CD4-positive, alpha-beta T cell treated with Interleukin-6 at 100 ng/mL for 8 hours (primary cell): ENCODE measurements around the gene FNDC3B.

Experiments used
- DNase-seq: peaks from one replicate; pipeline ENCODE4 v3.0.0-alpha.2; 2020; ENCODE audit warnings: mixed read lengths, low spot score

FNDC3B gene

DNA sequence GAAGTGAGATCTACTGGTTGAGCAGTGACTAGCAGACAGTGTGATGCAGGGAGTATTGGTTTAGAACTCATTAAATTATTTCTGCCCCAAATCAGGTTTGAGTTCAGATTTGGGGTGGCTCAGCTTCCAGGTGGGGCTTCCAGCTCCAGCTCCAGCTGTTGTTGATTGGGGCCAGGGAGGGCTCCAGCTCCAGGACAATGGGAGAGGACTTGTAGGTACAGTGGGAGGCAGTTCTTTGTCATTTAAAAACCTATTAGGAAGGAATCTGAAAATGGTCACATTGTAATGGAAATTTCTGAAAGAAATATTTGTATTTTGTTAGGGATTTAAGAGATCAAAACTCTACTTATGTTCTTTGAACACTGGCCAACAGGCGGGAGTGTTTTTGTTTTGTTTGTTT is 97.0 kb downstream of the FNDC3B start:
- DNase-seq: no peak

- DNase-seq: no peak
Observed at GRCh38 chr3:172137287-172138192, 98.2 kb downstream of the FNDC3B start.

DNA sequence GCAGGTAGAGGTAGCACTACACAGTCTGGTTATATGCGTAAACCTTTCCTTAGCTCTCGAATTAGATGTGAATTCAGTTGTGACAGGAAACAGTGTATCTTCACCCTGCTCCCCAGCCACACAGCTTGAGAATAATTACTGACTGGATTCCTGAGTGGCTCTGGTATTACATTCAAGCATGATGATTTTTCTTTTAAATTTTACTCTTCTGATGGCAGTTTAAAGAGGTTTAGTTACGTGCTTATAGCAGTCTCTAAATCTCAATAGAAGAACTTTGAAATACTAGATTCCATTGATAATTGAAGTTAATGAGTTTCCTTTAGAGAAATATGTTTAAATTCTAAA is 98.8 kb downstream of the FNDC3B start:
- DNase-seq: no peak

GRCh38 chr3:172138792-172139507 is 99.6 kb downstream of the FNDC3B start:
- no peak for DNase-seq

DNA sequence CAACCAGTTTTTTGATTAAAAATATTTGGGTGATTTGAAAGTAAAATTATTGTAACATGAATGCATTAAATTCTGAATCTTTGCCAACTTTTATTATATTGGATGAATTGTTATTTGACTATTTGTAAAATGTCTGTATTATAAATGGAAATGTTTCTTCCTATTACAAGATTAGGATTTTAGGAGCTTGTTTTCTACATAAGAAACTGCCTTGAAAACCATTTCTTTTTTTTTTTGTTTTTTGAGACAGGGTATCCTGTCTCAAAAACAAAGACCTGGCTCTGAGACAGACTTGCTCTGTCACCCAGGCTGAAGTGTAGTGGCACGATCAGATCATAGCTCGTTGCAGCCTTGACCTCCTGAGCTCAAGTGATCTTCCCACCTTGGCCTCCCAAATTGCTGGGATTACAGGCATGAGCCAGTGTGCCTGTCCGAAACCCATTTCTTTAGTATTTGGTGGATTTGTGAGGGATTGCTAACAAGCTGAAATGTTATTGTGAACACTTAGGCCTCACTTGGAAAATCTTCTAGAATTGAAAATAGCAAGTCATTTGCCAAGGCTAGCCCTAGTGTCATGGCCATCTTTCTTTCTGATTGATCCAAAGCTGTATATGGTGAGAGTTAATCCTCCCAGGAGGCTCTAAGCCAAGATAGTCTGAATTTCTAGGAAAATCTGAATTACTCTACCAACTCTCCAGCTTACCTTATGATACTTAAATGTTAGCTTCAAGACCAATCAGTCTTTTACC is 100.3 kb downstream of the FNDC3B start:
- DNase-seq: no peak

- no peak for DNase-seq
Observed at GRCh38 chr3:172140499-172141391, 101.4 kb downstream of the FNDC3B start.

GRCh38 chr3:172142051-172142863 is 102.9 kb downstream of the FNDC3B start:
- DNase-seq: no peak

GRCh38 chr3:172142864-172143451 is 103.6 kb downstream of the FNDC3B start:
- DNase-seq: no peak

DNA sequence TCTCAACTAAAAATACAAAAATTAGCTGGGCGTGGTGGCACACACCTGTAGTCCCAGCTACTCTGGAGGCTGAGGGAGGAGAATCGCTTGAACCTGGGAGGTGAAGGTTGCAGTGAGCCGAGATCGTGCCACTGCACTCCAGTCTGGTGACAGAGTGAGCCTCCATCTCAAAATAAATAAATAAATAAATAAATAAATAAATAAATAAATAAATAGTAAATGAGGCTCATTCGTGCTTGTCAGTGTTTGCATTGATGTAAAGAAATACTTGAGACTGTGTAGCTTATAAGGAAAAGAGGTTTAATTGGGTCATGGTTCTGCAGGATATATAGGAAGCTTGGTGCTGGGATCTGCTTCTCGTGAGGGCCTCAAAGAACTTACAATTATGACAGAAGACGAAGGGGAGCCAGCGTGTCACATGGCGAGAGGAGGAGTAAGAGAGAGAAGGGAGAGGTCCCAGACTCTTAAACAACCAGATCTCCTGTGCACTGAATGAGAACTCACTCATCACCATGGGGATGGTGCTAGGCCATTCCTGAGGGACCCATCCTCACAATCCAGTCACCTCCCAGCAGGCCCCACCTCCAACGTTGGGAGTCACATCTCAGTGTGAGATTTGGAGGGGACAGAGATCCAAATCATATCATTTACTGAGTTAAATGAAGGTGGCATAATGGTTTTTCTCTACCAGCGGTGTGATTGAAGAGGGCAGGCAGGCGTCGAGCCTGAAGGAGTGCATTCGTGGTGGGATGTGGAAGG is 104.5 kb downstream of the FNDC3B start:
- no peak for DNase-seq

DNA sequence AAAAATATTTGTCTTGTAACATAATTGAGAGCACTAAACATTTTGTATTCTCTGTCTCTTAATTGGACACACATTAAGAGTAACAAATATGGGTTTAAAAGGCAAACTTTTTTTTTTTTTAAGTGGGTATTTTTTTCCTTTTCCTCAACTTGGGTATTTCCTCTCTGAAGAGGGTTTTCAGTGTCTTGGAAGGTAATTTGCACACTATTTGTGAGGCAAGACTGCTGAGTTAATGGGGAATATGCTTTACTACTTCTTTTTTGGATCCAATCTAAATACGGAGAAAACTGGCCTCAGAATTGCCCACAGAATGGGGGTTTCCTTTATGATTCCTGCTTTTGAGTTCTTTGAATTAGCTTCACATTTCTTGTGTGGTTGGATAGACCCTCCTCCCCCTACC is 105.2 kb downstream of the FNDC3B start:
- DNase-seq: no peak

DNA sequence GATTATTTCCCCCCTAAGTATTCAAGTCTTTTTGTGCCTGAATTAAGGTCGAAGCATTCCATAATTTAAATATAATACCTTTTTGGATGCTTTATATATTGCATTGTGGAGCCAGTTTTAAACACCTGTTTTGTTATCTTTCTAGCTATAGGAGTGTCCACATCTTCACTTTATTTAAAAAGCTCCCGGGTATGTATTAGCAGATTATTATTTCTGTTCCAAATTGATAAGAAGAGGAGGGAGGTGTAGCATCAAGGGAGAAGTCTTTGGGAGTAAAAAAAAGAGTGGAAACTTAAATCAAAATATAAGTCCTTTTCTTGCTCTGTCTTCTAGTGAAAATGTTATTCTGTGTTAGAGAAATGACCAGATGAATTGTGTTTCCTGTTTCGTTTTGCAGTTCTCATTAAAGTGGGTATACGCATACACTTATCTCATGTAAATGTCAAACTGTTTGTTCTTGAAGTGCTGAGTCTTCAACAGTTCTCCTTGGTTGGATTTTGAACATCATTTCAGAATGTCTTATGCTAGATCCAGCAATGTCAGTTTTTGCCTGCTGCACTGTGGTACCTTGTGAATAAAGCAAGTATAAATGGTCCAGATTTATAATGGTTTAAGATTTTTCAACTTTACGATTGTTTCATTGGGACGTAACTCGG is 105.8 kb downstream of the FNDC3B start:
- no peak for DNase-seq

DNA sequence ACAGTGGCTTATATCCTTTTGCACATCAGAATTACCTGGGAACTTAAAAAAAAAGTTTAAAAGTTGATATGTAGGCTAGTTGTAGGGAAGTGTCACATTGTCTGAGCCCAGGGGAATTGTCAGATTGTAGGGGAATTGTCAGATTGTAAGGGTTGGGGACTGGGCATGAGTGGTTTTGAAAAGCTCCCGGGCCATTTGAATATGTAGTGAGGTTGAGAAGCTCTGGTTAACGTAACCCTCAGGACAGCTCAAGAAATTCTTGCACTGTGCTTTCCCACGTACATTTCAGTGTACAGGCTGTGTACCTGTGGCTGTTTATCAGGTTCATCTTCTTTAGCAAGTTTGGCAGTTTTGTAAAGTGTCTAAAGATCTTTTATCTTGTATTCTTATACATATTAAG is 107.0 kb downstream of the FNDC3B start:
- DNase-seq: no peak

DNA sequence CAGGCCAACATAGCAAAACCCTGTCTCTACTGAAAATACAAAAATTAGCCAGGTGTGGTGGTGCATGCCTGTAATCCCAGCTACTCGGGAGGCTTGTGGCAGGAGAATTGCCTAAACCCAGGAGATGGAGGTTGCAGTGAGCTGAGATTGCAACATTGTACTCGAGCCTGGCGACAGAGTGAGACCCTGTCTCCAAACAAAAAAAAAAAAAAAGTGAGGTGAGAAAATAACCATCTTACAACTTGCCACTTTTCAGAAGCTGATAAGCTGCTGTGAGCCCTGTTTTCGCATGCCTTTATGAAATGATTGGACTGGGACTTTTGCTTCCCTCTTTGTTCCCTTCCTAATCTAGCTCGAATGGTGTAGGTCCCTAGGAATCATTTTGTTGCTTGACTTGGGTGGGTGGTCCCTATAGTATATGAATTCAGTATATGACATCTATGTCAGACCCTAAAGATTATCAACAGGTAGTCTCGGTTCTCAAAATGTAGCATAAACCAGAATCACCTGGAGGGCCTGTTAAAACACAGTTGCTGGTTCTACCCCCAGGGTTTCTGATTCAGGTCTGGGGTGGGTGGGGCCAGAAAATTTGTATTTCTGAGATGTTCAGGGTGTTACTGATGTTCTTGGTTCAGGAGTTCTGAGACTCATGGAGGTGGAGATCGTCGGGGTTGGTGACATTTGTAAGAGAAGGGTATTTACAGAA is 107.9 kb downstream of the FNDC3B start:
- DNase-seq: no peak

DNA sequence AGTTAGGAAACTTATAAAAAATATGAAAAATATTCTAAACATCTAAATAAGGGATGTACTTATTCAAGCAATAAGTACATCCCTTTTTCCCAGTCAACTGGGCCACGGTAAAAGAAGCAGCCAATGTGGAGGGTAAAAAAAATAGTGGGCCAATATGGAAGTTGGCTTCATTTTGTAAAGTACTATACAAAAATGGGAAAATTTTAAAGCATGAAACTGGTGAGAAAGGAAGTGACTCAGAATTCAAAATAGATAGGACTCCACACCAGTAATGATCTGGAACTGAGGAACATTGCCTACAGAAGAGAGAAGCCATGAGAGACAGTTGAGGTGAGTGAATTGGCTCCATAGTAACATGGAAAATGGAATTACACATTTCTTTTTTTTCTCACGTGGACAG is 108.9 kb downstream of the FNDC3B start:
- DNase-seq: no peak

- DNase-seq: no peak
Observed at GRCh38 chr3:172148702-172149565, 109.6 kb downstream of the FNDC3B start.

- no peak for DNase-seq
Observed at GRCh38 chr3:172150268-172150667, 110.9 kb downstream of the FNDC3B start.

DNA sequence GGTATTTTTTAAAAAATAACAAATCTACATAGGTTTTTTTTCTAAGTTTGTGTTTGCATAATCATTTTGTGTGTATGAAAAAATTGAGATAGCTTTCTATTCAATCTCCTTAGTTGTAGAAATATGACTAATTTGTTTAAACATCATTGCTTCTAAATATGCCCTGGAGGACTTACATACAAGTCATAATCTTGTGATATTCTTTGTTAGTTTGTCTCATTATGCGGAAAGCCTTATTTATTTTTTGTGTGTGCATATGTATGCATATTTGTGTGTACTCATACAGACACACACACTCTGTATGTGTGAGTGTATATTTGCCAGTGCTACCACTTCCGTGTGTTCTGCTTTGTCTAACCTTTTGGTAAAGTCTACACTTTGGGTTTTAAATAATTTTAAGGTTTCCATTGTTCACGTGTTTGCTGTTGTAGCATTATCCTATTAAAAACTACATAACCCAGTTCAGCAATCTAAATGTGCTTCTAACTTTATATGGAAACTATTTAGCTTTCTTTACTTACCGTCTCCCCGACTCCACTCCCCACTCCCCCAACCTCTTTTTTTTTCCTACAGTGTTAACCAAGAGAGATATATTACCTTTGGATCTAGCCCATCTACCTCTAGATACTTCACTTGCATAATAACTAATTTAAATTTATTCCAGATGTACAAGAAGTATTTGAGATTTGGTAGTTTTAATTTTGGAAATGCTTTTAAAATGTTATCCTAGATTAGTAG is 111.7 kb downstream of the FNDC3B start:
- no peak for DNase-seq
